ENCODE data around the gene CUX1. TPM values are rescaled to one million over a fixed set of nuclear protein-coding genes. Genes with fewer than 3 reads are reported as not detected.

Gene CUX1
- total and polyA plus RNA-seq, 2 donors (not counting 1 experiment from before 2014, with no cell fraction given): 22.7 to 38.1 TPM

GRCh38 chr7:101996131-101996691, 178.8 kb downstream of the CUX1 start:
- no peak for DNase-seq (ENCODE audit: low read depth in 2 of 2)
- Histone ChIP-seq H3K4me3 (replicated peaks in 1 of 4; ENCODE audit: control extremely low read depth in 1 of 4, insufficient read depth in 1 of 4, low read depth in 3 of 4, low read length in 4 of 4) (no peak overlapping the region), H3K4me2 (ENCODE audit: extremely low read depth, insufficient read depth, low read length) (no peak overlapping the region), H4K20me1 (ENCODE audit: control insufficient read depth, extremely low read depth, insufficient read depth, low read length) (no peaks in the 10 kb centered on the region), H3K9me3 (ENCODE audit: control insufficient read depth, insufficient read depth, low read depth, low read length) (no peaks in the 10 kb centered on the region), H3K36me3 (ENCODE audit: control insufficient read depth, insufficient read depth, low read length) (no peaks in the 10 kb centered on the region), H3K27me3 (ENCODE audit: control insufficient read depth, insufficient read depth, low read length) (no peaks in the 10 kb centered on the region), H3K27ac (ENCODE audit: insufficient read depth, low read length) (no peak overlapping the region), H3K9ac (ENCODE audit: insufficient read depth, low read length) (no peak overlapping the region), H3K4me1 (ENCODE audit: control insufficient read depth, extremely low read depth, insufficient read depth, low read length) (no peaks in the 10 kb centered on the region), H2AFZ (ENCODE audit: low read length) (no peak overlapping the region), H3K79me2 (ENCODE audit: control insufficient read depth, insufficient read depth, low read length) (no peaks in the 10 kb centered on the region)
- TF ChIP-seq CTCF (conservative IDR thresholded peaks at IDR 0.05 in 1 of 2, IDR thresholded peaks at IDR 0.05 in 1 of 2; ENCODE audit: low read depth in 1 of 2, low read length in 2 of 2) (no peak), EZH2 (IDR thresholded peaks at IDR 0.05; ENCODE audit: low read length, missing control alignments) (no peak)

DNA sequence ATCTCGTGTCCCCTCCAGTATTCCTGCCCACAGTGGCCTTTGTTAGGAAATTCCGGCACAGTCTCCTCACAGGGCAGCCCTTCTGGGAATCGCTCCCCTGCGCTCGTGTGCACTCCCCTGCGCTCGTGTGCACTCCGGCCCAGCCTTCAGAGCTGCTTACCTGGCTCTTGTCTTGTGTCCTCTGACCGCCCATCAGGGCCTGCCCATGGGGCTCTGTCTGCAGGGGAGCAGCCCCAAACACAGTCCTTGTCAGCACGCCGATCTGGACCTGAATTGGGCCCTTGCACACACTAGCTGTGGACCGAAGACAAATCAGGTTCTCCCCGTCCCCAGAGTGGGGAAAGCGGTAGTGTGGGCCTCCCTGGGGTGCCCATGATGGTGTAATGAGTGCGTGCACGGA, 179.4 kb downstream of the CUX1 start:
- Histone ChIP-seq H3K9me3 (ENCODE audit: control insufficient read depth, insufficient read depth, low read depth, low read length) (no peaks in the 10 kb centered on the region), H3K27me3 (ENCODE audit: control insufficient read depth, insufficient read depth, low read length) (no peaks in the 10 kb centered on the region), H3K4me3 (replicated peaks in 1 of 4; ENCODE audit: control extremely low read depth in 1 of 4, insufficient read depth in 1 of 4, low read depth in 3 of 4, low read length in 4 of 4) (no peak overlapping the region), H2AFZ (ENCODE audit: low read length) (no peak overlapping the region), H4K20me1 (ENCODE audit: control insufficient read depth, extremely low read depth, insufficient read depth, low read length) (no peaks in the 10 kb centered on the region), H3K9ac (ENCODE audit: insufficient read depth, low read length) (no peak overlapping the region), H3K4me1 (ENCODE audit: control insufficient read depth, extremely low read depth, insufficient read depth, low read length) (no peaks in the 10 kb centered on the region), H3K36me3 (ENCODE audit: control insufficient read depth, insufficient read depth, low read length) (no peaks in the 10 kb centered on the region), H3K79me2 (ENCODE audit: control insufficient read depth, insufficient read depth, low read length) (no peaks in the 10 kb centered on the region), H3K27ac (ENCODE audit: insufficient read depth, low read length) (no peak overlapping the region), H3K4me2 (ENCODE audit: extremely low read depth, insufficient read depth, low read length) (no peak overlapping the region)
- DNase-seq (ENCODE audit: low read depth in 2 of 2): no peak
- TF ChIP-seq CTCF (conservative IDR thresholded peaks at IDR 0.05 in 1 of 2, IDR thresholded peaks at IDR 0.05 in 1 of 2; ENCODE audit: low read depth in 1 of 2, low read length in 2 of 2): no peak
- no peak for TF ChIP-seq EZH2 (IDR thresholded peaks at IDR 0.05; ENCODE audit: low read length, missing control alignments)

- no peak overlapping the region for H3K4me2 ChIP-seq (ENCODE audit: extremely low read depth, insufficient read depth, low read length)
- no peak overlapping the region for H3K27ac ChIP-seq (ENCODE audit: insufficient read depth, low read length)
- H4K20me1 ChIP-seq (ENCODE audit: control insufficient read depth, extremely low read depth, insufficient read depth, low read length): no peaks in the 10 kb centered on the region
Observed at GRCh38 chr7:101998029-101998905, 180.8 kb downstream of the CUX1 start.

More at GRCh38 chr7:101998029-101998905, 180.8 kb downstream of the CUX1 start:
- H3K9ac ChIP-seq (ENCODE audit: insufficient read depth, low read length): no peak overlapping the region
- TF ChIP-seq CTCF (conservative IDR thresholded peaks at IDR 0.05 in 1 of 2, IDR thresholded peaks at IDR 0.05 in 1 of 2; ENCODE audit: low read depth in 1 of 2, low read length in 2 of 2): no peak
- TF ChIP-seq EZH2 (IDR thresholded peaks at IDR 0.05; ENCODE audit: low read length, missing control alignments): no peak
- no peaks in the 10 kb centered on the region for H3K36me3 ChIP-seq (ENCODE audit: control insufficient read depth, insufficient read depth, low read length)
- no peak overlapping the region for H3K4me3 ChIP-seq (replicated peaks in 1 of 4; ENCODE audit: control extremely low read depth in 1 of 4, insufficient read depth in 1 of 4, low read depth in 3 of 4, low read length in 4 of 4)
- H3K9me3 ChIP-seq (ENCODE audit: control insufficient read depth, insufficient read depth, low read depth, low read length): no peaks in the 10 kb centered on the region
- DNase-seq (ENCODE audit: low read depth in 2 of 2): no peak
- H3K79me2 ChIP-seq (ENCODE audit: control insufficient read depth, insufficient read depth, low read length): no peaks in the 10 kb centered on the region
- no peak overlapping the region for H2AFZ ChIP-seq (ENCODE audit: low read length)
- H3K4me1 ChIP-seq (ENCODE audit: control insufficient read depth, extremely low read depth, insufficient read depth, low read length): no peaks in the 10 kb centered on the region
- no peaks in the 10 kb centered on the region for H3K27me3 ChIP-seq (ENCODE audit: control insufficient read depth, insufficient read depth, low read length)

All from fibroblast of lung (primary cell).